Large intestine (tissue), 3 donors: ENCODE data around the gene SYP. TPM values are rescaled to one million over a fixed set of nuclear protein-coding genes. Genes with fewer than 3 reads are reported as not detected.
A peak's percentile ranks its signal among the peaks of the same experiment; 100 is the strongest.
"Not testable (repeated sequence)": the region's sequence is repeated elsewhere in the genome, so short reads cannot be mapped to it uniquely, and the experiment has no call there.

ENCODE experiments used
- DNase-seq, 2 donors: peaks; one replicate each; pipeline versions ENCODE4 v3.0.0 to v3.0.0-alpha.2; 2013
- H3K27ac ChIP-seq: one replicate; pipeline ENCODE4 v1.5.1; 2013; ENCODE audit warnings: low read length
- H3K27me3 ChIP-seq: 2 replicates; pipeline ENCODE4 v1.6.1; 2013; ENCODE audit warnings: low read length; ENCODE audit not compliant: control insufficient read depth, insufficient read depth
- H3K36me3 ChIP-seq: 2 replicates; pipeline ENCODE4 v1.6.1; 2013; ENCODE audit warnings: low read length; ENCODE audit not compliant: control insufficient read depth, insufficient read depth
- H3K4me1 ChIP-seq: one replicate; pipeline ENCODE4 v1.6.1; 2013; ENCODE audit warnings: low read length; ENCODE audit not compliant: control insufficient read depth, insufficient read depth
- H3K4me3 ChIP-seq: one replicate; pipeline ENCODE4 v1.5.1; 2013; ENCODE audit warnings: low read length
- H3K9me3 ChIP-seq: one replicate; pipeline ENCODE4 v1.6.1; 2013; ENCODE audit warnings: mild to moderate bottlenecking, low read depth, low read length, moderate library complexity; ENCODE audit not compliant: control insufficient read depth
- WGBS: methylation state at CpG from one replicate; pipeline ENCODE4 v1.1.5; 2013; ENCODE audit warnings: low lambda C conversion rate; ENCODE audit not compliant: insufficient coverage; 5-methylcytosine and 5-hydroxymethylcytosine counted together
- polyA plus RNA-seq: library from polyadenylated mRNA; unstranded; fragments of 120-200 nt; gene quantifications from one replicate; pipeline ENCODE4 v1.2.1, GENCODE V29; 2013

The SYP gene
- polyA plus RNA-seq, 1 donor, result 20.2 TPM

GRCh38 chrX:49183701-49184281 is 16.2 kb downstream of the SYP start:
- WGBS, result no CpG with 5 or more reads among the region's 18 CpGs
- no peak for DNase-seq
- peaks cover 15% of the 10 kb centered on the region for H3K36me3 ChIP-seq

GRCh38 chrX:49179358-49179757 is 20.6 kb downstream of the SYP start:
- Histone ChIP-seq H3K27me3 (no peaks in the 10 kb centered on the region), H3K9me3 (no peaks in the 10 kb centered on the region), H3K36me3 (peaks cover 38% of the 10 kb centered on the region), H3K27ac (no peak overlapping the region), H3K4me1 (peaks cover 4% of the 10 kb centered on the region), H3K4me3 (no peak overlapping the region)
- WGBS, result no CpG with 5 or more reads among the region's 2 CpGs
- no peak for DNase-seq

More at GRCh38 chrX:49183701-49184281, 16.2 kb downstream of the SYP start:
- Histone ChIP-seq H3K9me3 (no peaks in the 10 kb centered on the region), H3K4me3 (no peak overlapping the region), H3K4me1 (peaks cover 8% of the 10 kb centered on the region), H3K27ac (peak overlapping the region; percentile 74), H3K27me3 (no peaks in the 10 kb centered on the region)

- Histone ChIP-seq H3K9me3 (no peaks in the 10 kb centered on the region), H3K27ac (no peak overlapping the region), H3K4me3 (no peak overlapping the region), H3K27me3 (no peaks in the 10 kb centered on the region), H3K36me3 (peaks cover 41% of the 10 kb centered on the region), H3K4me1 (no peaks in the 10 kb centered on the region)
- DNase-seq, result no peak
- no CpG with 5 or more reads among the region's 3 CpGs for WGBS
Measured at GRCh38 chrX:49178537-49178936, 21.5 kb downstream of the SYP start.

GRCh38 chrX:49177873-49178480 is 22.0 kb downstream of the SYP start:
- H3K36me3 ChIP-seq, result peaks cover 38% of the 10 kb centered on the region
- peaks cover 1% of the 10 kb centered on the region for H3K4me1 ChIP-seq
- no peak overlapping the region for H3K4me3 ChIP-seq
- H3K27me3 ChIP-seq, result no peaks in the 10 kb centered on the region
- WGBS, result no CpG with 5 or more reads among the region's 23 CpGs
- H3K27ac ChIP-seq, result no peak overlapping the region
- no peak for DNase-seq
- no peaks in the 10 kb centered on the region for H3K9me3 ChIP-seq

GRCh38 chrX:49177338-49177833 is 22.6 kb downstream of the SYP start:
- no peak overlapping the region for H3K4me3 ChIP-seq
- DNase-seq, result no peak
- H3K27ac ChIP-seq, result no peak overlapping the region
- no peaks in the 10 kb centered on the region for H3K27me3 ChIP-seq
- no CpG with 5 or more reads among the region's 4 CpGs for WGBS
- no peaks in the 10 kb centered on the region for H3K9me3 ChIP-seq
- H3K4me1 ChIP-seq, result peaks cover 4% of the 10 kb centered on the region
- peaks cover 38% of the 10 kb centered on the region for H3K36me3 ChIP-seq

GRCh38 chrX:49176421-49177326 is 23.3 kb downstream of the SYP start:
- H3K4me3 ChIP-seq, result no peak overlapping the region
- H3K27me3 ChIP-seq, result no peaks in the 10 kb centered on the region
- H3K36me3 ChIP-seq, result peaks cover 38% of the 10 kb centered on the region
- no peak for DNase-seq
- H3K27ac ChIP-seq, result no peak overlapping the region
- WGBS, result no CpG with 5 or more reads among the region's 27 CpGs
- peaks cover 4% of the 10 kb centered on the region for H3K4me1 ChIP-seq
- no peaks in the 10 kb centered on the region for H3K9me3 ChIP-seq

GRCh38 chrX:49175435-49176274 is 24.3 kb downstream of the SYP start:
- Histone ChIP-seq H3K4me1 (peaks cover 4% of the 10 kb centered on the region), H3K9me3 (no peaks in the 10 kb centered on the region), H3K27me3 (no peaks in the 10 kb centered on the region), H3K27ac (no peak overlapping the region), H3K36me3 (peaks cover 35% of the 10 kb centered on the region), H3K4me3 (no peak overlapping the region)
- no CpG with 5 or more reads among the region's 43 CpGs for WGBS
- no peak for DNase-seq

- no peak overlapping the region for H3K27ac ChIP-seq
- no peak for DNase-seq
- no peak overlapping the region for H3K4me3 ChIP-seq
- H3K4me1 ChIP-seq, result peaks cover 4% of the 10 kb centered on the region
- peaks cover 32% of the 10 kb centered on the region for H3K36me3 ChIP-seq
- no peaks in the 10 kb centered on the region for H3K27me3 ChIP-seq
- 100% methylated on average over 1 of the region's 3 CpGs for WGBS
- no peaks in the 10 kb centered on the region for H3K9me3 ChIP-seq
Measured at GRCh38 chrX:49174723-49175122, 25.3 kb downstream of the SYP start.

- WGBS, result no CpG with 5 or more reads among the region's 8 CpGs
- not testable (repeated sequence) for H3K4me1 ChIP-seq, H3K27me3 ChIP-seq, H3K9me3 ChIP-seq, H3K27ac ChIP-seq, H3K4me3 ChIP-seq, DNase-seq
- H3K36me3 ChIP-seq, result peaks cover 24% of the 10 kb centered on the region
Measured at GRCh38 chrX:49173544-49173943, 26.4 kb downstream of the SYP start.
